ENCODE data around the gene PDK2. TPM values are rescaled to one million over a fixed set of nuclear protein-coding genes. Genes with fewer than 3 reads are reported as not detected.

PDK2 gene
- 10.3 TPM for total RNA-seq

- peak; percentile 97 for DNase-seq
Observed at GRCh38 chr17:50094753-50095619, at the start of gene PDK2. PDK2 (plus strand) TSS chr17:50095351; CDS start chr17:50095436, 85 bp downstream.

- DNase-seq, result no peak
Observed at GRCh38 chr17:50046179-50046578, 49.0 kb upstream of the PDK2 start.

DNA sequence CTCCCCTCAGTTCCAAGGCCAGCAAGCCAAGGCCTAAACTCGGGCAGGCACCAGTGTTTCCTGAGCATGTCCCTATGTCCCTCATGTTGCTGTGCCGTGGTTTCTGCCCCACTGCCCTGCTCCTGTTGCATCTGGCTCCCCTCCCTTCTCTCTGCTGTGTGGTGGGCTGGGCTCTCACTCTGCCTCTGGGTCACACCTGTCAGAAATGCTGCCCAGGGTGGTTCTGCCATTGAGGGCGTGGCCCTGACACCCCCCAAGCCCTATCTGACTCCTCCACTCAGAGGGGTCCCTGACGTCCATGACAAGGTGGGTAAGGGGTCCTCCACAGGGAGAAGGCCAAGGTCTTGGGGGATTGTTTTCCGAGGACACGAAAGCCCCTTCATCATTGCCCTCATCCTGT lies 48.5 kb upstream of the PDK2 start:
- no peak for DNase-seq

- DNase-seq, result no peak
Observed at GRCh38 chr17:50047083-50047482, 48.1 kb upstream of the PDK2 start.

DNA sequence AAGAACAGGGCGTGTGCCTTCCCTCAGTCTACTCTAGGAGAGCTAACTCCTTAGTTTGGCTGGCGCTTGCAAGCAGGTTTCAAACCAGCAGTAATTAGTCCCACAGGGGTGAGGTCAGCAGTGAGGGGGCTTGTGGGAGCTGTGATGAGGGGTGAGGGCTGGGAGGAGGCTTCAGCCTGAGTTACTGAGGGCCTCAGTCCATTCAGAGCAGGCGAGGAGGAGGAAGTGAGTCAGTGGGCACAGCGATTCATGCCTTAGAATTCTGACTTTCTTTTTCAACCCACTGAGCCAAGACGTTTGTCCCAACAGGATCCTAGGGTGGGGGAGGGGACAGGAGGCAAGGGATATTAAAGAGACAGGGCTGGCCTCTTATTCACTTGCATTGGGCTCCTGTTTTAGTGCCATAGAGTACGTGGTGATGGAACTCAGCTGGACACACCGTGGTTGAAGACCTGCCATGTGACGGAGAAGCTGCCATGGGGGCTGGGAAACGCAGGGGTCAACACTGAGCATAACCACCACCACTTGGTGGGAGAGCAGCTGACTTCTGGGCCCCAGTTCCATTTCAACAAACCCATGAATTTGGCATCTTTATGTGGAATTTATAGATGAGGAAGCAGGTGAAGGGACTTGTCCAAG lies 47.5 kb upstream of the PDK2 start:
- no peak for DNase-seq

GRCh38 chr17:50048146-50048720 lies 46.9 kb upstream of the PDK2 start:
- DNase-seq, result no peak

DNA sequence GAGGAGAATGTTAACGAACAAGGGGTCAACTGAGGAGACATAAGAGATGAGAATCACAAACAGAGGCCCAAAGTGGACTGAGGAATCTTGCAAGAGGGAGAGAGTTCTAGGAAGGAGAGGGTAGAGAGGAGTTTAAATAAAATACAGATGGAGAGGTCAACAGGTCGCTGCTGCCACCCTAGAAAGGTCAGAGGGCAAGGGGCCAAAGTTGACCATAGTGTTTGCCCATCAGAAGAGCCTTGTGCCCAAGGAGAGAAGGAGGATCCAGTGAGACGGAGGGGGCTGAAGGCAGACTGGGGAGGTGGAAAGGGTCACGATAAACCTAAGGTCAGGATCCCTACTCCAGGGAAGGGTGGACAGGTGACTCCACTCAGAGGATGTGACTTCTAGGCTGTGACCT lies 46.2 kb upstream of the PDK2 start:
- DNase-seq, result no peak

DNA sequence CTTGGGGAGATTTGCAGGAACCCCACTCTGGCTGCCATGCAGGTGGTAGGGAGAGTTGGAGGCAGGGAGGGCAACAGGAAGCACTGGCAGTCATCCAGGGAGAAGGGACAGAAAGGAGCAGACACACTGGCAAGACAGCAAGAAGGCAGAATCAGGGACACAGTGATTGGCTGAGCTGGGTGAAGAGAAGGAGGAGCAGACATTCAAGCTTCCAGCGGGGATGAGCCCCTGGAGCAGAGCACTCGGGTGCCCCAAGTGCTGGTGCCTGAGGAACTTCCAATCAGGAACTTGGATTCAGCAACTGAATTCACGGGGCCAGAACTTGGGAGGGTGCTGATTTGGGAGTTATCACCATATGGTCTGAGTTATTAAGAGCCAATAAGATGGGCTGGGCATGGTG lies 45.5 kb upstream of the PDK2 start:
- DNase-seq, result no peak

DNA sequence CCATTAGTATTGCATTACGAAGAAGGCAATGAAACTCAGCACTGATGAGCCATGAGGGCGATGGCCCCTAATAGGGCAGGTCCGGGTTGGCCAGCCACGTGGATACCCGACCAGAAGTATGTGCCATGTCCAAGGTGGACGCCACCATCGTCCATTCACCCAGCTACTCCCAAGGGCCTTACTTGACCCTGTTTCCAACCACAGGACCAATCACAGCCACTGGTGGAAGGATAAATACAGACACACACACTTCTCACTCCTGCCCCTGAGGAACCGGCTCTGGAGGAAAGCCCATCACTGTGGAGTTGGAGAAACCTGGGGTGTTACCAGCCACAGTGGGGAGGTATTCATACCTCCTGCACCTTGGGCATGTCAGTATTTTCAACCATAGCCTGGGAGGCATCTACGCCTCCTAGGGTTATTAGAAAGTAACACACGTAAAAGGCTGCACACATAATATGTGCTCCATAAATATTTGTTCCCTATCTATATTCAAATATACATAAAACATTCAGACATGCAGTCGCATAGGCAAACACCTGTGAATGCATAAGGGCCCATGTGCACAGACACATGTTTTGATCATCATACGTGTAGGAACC lies 44.6 kb upstream of the PDK2 start:
- DNase-seq, result no peak

DNA sequence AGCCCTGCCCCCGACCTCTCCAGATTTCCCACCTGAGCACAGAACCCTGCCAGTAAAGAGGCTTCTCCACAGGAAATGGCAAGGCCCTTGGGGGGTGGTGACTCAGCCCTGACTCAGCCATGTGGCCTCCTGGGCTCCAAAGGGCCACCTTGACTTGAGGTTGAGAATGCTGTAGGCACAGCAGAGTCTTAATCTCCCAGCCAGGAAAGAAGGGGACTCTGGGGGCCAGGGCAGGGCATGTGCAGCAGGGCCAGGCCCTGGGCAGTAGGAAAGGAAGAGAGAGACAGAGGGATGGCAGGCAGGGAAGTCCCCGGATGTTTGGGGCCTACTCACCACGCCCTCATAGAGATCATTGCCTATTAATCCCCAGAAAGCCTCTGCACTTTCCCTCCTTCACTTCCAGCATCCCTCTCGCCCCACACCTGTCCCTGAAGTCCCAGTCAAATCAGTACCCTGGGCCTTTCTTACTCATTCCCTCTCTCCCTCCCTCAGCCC lies 44.0 kb upstream of the PDK2 start:
- DNase-seq, result no peak

- no peak for DNase-seq
Observed at GRCh38 chr17:50051606-50052005, 43.5 kb upstream of the PDK2 start.

GRCh38 chr17:50052241-50052796 lies 42.8 kb upstream of the PDK2 start:
- no peak for DNase-seq

DNA sequence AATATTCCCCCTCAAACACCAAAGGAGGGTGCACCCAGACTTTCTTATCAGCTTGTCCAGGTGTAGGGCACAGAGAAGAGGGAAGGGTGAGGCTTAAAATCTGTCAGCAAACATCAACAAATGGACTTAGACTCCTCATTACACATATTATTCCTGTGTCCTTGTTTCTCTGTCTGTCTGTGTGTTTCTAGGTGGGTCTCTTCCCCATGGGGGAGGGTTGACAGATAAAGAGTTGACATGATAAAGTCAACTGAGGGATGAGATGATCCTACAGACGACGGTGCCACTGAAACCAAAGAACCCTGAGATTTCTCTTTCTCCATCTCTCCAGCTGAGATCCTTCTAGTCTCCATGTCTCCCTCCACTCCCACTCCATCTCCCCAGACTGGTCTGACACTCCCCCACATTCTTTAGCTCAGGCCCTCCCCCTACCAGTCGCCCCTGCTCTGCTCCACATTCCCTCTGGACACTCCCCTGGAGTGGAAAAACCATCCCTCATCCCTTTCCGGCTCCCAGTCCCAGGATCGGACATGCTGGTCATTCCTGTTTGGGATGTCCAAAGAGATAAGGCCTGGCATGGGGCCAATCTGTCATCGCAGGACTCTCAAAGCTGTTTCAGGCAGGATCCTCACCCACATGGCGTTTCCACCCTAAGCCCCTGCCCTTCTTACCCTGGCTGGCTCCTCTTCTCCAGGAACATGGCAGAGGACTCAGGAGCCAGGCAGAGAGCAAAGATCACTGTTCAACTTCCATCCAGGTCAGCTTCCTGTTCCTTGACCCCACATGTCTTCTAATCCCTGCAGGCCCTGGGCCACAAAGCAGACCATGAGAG lies 42.1 kb upstream of the PDK2 start:
- DNase-seq, result no peak

DNA sequence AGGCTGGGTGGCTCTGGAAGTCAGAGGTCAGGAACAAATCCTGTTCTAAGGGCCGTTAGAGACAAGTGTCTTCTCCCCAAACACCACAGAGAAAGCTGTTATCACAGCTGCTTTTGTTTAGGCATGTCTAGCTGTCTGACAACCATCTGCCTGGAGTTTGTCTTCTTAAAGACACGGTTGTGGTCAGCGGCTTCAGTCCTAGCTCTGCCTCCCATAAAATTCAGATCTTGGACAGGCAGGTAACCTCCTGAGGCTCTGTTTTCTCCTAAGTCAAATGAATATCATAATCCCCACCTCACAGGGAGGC lies 41.5 kb upstream of the PDK2 start:
- DNase-seq, result no peak

DNA sequence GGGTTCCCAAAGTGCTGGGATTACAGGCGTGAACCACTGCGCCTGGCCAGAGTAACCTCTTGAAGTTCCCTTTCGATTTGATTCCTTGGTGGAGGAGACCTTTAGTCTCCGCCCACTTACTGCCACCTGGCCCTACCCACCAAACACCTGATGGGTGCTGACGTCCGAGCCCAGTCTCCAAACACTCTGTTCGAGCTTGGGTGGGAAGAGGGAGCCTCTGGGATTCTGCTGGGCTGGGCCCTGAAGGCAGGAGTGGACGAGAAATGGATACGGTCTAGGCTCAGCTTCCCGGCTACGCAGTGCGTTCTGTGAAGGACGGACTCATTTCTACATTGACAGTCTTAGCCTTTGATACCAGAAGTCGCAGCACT lies 40.1 kb upstream of the PDK2 start:
- DNase-seq, result no peak

DNA sequence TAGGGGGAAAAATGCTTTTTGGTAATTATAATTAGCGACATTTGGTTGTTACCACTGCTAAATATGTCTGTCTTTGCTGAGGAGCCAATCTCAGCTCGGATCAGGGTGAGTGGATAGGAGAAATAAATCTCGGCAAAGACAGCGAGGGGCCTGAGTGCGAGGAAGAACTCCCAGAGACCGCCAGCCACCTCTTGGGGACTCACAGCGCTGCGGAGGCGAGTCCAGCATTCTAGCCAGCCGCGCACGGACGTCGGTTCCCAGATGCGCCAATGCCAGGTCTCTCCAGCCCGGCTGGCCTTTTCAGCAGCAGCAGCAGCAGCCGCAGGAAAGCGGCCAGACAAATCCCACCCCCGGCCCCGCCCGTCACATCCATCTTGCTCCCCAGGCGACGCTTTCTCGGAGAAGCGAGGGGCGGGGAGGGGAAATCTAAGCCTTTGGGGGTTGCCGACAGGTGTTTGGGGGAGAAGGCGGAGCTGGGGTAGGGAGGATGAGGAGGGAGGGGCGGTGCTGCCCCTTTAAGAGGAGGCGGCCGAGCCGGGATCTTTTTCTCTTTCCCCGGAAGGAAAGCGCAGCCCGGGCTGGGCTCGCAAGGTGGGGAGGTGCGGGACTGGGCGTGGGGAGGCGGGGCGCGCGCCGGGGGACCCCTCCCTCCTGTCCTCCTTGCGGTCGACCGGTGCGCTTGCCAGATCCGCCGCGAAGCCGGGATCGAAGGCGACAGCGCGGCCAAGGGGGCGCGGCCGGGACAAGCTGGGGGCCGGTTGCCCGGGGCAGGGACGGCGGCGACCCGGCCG lies 39.5 kb upstream of the PDK2 start, which contains the start of gene ITGA3:
TSS of gene ITGA3 (plus strand) at position 685 of the 791 bp plus-strand sequence. CDS start 330 bp downstream, outside the sequence.
- DNase-seq, result no peak

DNA sequence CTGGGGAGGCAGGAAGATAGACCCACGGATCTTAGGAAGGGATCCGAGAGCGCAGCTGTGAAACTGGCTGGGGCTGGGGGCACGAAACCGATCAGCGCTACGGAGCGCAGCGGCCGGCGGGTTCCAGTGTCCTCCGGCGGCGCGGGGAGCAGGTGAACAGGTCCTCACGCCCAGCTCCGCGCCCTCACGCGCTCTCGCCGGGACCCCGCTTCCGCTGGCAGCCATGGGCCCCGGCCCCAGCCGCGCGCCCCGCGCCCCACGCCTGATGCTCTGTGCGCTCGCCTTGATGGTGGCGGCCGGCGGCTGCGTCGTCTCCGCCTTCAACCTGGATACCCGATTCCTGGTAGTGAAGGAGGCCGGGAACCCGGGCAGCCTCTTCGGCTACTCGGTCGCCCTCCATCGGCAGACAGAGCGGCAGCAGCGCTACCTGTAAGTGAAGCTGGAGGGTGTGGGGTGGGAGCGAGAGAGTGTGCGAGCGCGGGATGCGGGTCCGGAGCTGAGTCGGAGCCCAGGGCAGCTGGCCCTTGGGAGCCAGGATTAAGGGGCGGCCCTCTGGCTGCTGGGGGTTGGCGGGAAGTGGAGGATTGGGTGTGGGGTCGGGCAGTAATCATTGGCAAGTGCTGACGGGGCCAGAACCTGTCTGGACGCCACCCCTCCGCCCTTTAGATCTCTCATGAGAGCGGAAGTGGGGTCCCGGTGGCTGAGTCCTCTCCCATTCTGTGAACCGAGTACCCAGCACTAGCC lies 38.8 kb upstream of the PDK2 start:
- DNase-seq, result no peak

DNA sequence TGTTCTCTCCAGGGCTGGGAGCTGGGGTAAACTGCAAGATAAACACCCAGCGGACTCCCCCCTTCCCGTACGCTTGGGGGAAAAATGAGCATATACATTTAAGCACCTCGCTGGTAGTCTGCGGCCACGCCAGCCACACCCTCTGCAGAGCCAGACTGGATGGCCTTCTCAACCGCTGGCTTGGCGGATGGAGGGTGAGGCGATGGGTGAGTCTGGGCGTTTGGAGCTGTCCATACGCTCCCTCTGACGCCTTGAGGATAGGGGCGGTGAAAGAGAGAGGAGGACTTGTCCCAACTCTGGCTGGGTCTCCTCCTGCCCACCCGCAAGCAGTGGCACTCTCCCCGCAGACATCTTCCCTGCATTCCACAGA lies 38.2 kb upstream of the PDK2 start:
- DNase-seq, result no peak

GRCh38 chr17:50057521-50057991 lies 37.6 kb upstream of the PDK2 start:
- no peak for DNase-seq
